GDM1 (cell line): Measurements from ENCODE around the gene GNAI3.

Experiments
- DNase-seq: peaks from one replicate; lab custom pipeline; 2025; lab: John Stamatoyannopoulos, UW

GNAI3 gene

GRCh38 chr1:109548321-109549267 is at the start of gene GNAI3:
TSS of gene GNAI3 (plus strand) at chr1:109548615. CDS start at chr1:109548721, 106 bp downstream.
- peak; percentile 92 for DNase-seq

DNA sequence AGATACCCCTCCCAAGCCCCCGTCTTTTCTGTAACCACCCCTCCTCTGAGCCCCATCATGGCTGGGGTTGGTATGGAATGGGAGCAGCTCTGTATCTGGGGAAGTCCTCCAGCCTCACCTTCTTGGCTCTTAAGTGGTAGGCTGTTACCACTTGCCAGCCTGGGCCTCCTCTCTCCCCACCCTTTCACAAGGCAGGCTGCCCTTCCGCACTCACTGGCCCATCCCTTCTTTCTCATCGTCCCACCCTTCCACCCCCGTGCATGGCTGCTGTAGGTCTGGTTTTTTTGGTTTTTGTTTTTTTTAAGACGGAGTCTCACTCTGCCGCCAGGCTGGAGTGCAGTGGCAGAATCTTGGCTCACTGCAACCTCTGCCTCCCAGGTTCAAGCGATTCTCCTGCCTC is 49.3 kb upstream of the GNAI3 start:
- DNase-seq = no peak

DNA sequence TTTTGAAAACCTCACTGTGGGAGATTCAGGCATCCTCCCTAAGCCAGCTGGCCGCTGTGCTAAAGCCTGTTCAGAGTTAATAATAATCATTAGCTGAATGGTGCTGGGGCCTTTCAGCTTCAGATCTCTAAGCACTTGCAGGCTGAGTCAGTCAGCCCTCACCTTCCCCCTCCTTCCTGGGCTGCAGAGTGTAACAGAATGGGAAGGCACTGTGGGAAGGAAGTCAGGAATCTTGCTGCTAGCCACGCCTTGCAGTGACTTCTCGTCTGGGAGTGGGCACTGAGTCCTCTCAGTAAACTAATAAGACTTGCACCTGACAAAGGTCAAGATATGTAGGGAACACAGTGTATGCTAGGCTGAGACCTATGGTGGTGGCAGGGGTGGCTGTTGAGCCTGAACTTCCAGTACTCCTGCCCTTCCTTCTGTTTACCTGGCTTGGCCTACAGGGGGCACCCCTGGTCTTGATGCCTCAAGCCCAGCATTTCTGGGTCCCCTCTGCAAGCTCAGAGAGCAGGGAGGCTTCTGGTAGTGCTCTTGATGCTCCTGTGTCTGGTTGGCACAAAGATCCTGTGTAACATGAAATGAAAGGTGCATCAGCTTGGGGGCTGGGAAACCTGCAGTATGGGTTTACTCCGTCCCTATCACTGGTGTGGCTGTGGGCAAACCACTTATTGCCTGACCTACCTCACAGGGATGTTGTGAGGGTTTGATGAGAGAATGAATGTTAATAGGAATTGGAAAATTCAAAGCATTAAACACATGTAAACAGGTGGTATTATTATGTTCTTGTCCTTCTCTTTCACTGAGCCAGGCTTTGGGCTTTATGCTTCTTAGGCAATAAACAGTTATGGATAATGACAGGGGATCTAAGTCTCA is 48.5 kb upstream of the GNAI3 start:
- DNase-seq = peak; percentile 41

DNA sequence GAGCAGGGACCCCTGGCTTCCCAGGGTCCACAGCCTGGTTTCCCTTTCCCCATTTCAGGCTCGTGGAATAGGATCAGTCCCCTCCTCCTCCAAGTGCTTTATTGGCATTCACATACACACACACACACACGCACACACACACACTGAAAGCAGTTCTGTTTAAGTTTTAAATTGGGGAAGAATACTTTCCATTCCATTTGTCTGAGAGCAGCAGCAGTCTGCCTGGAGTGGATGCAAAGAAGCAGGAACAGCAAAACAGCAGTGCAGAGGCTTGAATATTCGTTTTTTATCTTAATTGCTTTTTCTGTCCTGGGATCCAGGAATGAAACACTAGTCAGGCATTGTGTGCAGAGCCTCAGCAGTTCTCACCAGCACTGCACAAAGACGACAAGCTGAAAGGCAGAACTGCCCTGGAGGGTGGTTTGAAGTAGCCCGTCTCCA is 47.5 kb upstream of the GNAI3 start:
- no peak for DNase-seq

GRCh38 chr1:109501644-109502363 is 46.6 kb upstream of the GNAI3 start:
- DNase-seq = peak; percentile 33

DNA sequence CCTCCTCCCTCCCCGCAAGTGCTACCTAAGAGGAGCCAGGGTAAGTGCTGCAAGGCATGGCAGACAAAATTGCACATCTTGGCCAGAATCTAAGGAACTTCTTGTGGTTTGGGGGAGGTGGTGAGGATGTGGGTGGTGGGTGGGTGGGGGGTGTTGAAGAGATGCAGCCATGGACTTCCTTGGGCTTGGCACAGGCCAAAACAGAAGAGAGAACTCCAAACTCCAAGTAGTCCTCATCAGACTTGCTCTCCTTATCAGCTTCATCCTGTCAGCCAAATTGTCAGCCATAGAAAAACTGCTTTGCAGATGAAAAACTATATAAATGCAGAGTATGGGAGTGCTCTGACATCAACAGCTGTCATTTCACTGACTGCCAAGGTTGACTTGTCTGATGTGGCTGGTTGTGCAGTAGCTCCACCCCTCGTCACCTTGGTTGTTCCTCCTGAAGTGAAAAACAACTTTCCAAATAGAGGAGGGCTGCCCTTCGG is 46.0 kb upstream of the GNAI3 start:
- DNase-seq = no peak

GRCh38 chr1:109503935-109504334 is 44.5 kb upstream of the GNAI3 start:
- no peak for DNase-seq

DNA sequence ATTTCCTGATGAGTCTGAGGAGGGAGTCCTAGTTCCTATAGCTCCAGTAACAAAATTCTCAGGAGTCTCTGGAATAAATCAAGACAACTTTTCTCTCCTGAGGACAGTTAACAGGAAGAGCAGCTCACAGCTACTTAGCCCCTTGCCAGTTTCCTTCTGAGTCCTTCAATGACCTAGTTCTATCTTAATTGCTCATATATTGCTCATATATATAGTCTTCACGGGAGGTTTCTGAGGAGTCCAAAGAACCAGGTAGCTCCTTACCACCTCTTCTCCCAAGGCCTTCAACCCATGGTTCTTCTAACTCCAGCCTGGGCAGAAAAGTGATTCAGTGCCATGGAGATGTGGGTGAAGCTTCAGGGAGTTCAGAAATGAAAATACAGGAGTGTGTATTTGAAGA is 43.4 kb upstream of the GNAI3 start:
- DNase-seq = no peak

- DNase-seq = no peak
Measured at GRCh38 chr1:109508001-109508872, 40.2 kb upstream of the GNAI3 start.

DNA sequence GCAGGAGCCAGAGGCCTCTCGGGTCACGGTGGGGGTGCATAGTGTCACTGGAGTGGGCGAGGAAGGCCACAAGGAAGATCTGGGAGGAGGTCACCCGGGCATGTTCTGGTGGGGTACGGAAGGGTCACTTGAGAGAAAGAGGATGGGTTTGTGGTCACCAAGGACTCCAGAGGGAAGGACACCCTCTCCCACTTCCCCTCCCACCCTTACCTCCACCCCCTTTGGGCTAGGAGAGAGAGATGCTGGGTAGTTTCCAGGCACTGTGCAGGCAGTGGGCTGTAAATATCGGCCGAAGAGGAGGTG is 39.6 kb upstream of the GNAI3 start:
- DNase-seq = no peak

DNA sequence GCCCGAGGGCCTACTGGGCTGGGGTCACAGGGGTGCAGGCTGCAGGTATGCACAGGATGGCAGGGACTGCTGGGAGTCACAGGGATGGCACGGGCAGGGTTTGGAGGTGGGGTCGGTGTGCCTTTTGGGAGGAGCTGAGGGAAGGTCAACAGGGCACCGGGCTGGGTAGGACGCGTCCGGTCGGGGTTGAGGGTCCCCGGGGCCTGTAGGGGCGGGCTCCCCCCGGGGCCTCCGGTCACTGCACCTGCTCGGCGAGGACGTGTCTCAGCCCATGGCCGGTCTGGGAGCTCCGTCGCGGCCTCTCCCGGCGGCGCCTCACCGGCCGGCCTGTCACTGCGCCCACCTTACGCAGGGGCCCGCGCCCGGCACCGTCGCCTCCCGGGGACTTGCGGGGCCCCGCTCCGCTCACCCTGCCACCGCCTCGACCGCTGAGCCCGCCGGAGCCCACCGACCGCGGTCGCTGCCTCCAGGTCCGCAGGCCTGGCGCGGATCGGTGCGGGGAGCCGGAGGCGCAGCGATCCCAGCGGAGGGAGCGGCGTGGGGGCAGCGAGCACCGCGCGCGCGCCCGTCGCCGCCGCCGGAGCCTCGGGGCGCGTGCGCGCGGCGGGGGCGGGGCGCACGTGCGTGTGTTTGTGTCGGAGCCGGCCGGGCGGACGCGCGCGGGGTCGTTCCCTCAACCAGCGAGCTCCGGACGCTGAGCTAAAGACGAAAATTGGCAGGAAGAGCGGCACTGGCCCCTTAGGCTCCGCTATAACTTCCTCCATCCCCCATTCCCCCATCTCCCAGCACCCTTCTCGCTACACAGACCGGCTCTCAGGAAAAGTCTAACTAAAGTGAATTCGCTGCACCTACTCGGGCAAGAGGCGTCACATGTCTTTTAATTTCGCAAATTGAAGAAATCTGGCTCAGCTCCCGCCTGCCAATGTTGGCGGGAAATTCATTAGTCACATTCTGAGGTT is 39.0 kb upstream of the GNAI3 start, which contains the start of gene AMIGO1:
AMIGO1 (minus strand) TSS at position 552 of the 959 bp plus-strand sequence. CDS start 815 bp downstream, outside the sequence.
- DNase-seq = no peak

DNA sequence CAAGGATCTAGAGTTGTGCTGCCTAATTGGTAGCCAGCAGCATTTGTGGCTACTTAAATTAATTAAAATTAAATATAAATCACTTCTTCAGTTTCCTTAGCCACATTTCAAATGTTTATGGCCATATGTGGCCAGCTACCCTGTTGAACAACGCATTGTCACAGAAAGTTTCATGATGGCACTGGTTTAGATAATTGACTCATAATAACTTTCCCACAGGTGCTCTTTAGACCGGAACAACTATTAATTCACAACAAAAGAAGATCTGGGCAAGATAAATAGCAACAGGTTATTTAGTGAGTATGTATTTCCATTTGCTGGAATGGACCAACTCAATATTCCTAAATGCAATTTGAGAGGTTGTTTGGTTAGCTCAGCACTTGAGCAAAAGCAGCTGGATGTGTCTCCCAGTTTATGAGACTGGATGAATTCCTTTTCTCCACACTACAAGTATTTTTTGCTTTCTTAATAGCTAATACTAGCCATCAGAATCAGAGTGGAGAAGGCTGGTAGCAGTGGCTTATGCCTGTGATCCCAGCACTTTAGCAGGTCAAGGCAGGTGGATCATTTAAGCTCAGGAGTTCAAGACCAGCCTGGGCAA is 35.2 kb upstream of the GNAI3 start:
- DNase-seq = no peak

- DNase-seq = no peak
Measured at GRCh38 chr1:109514846-109515245, 33.6 kb upstream of the GNAI3 start.

DNA sequence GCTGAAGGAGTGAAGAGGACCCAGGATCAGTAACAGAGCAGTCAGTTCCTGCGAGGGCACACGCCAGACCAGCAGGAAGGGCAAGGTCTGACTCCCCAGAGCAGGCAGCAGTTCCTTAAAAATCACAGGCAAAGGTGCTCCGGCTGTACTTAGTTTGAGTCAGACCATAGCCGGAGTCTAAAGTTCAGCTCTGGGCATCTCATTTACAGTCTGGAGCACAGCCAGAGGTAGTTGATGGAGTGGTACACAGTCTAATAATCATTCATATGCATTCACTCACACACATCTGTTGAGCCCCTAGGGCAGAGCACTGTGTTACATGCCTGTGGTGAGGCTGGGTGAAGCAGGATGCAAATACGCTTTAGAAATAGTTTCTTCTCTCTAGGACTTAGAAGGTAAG is 31.5 kb upstream of the GNAI3 start:
- no peak for DNase-seq

DNA sequence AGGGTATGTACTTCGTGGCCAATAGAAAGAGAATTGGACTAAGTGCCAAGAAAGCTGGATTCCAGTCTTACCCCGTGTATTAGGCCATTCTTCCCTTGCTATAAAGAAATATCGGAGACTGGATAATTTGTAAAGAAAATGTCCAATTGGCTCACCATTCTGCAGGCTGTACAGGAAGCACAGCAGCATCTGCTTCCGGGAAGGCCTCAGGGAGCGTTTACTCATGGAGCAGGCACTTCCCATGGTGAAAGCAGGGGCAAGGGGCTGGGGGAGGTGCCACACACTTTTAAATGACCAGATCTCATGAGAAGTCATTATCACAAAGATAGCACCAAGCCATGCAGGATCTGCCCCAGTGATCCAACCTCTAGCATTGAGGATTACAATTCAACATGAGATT is 31.1 kb upstream of the GNAI3 start:
- no peak for DNase-seq

- no peak for DNase-seq
Measured at GRCh38 chr1:109521002-109521951, 27.1 kb upstream of the GNAI3 start.

DNA sequence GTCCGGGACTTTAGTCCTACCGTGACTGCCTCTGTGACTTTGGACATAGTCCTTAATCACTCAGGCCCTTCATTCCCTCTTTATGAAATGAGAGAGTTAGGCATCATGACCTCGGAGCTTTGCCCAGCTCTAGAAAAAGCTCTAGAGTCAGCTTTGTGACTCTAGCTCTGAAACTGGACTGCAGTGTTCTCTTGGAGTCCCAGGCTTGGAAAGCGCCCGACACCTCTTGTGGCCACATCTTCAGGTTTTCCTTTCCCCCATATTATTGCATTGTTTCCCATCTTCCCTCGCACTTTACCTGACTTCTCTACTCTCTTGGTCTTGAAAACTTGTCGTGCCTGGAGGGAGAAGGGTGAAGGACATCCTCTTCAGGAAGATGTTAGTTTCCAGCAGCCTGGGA is 26.4 kb upstream of the GNAI3 start:
- no peak for DNase-seq

DNA sequence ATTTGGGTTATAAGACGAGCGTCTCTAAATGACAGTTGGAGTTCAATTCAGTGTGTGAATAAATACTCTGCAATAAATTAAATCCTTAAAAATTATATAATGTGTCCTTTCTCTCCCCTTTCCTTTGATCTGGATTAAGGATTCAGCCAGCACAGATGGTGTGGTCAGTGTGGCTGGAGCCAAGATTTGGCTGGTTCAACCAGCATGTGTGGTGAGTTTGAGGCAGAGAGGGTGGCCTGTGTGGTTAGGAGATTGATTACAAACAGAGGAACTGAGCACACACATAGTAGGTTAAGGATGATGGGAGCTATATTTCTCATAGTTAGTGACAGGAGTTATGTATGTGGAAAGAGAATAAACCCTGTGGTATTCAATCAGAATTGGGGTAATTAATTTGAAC is 24.7 kb upstream of the GNAI3 start:
- no peak for DNase-seq
